Esophagus muscularis mucosa (tissue), 4 donors: ENCODE data around the gene KIF21A. TPM values are rescaled to one million over a fixed set of nuclear protein-coding genes. Genes with fewer than 3 reads are reported as not detected.
"Not testable (repeated sequence)": the region's sequence is repeated elsewhere in the genome, so short reads cannot be mapped to it uniquely, and the experiment has no call there.

Experiments
- DNase-seq: peaks from one replicate; pipeline ENCODE4 v3.0.0-alpha.2; 2017; ENCODE audit errors: extremely low spot score
- H3K27ac ChIP-seq, 4 donors: fragments of 200-600 bp; sonication (generic); replicated peaks in 1 of 4; 1 replicate in 3 of 4; 2 replicates in 1 of 4; pipeline ENCODE4 v1.5.1; 2016 to 2019; ENCODE audit warnings: mild to moderate bottlenecking in 1 of 4
- H3K27me3 ChIP-seq, 4 donors: fragments of 200-600 bp; sonication (generic); one replicate each; pipeline versions ENCODE4 v1.5.1 to v1.6.0; 2016 to 2019
- H3K36me3 ChIP-seq, 4 donors: fragments of 200-600 bp; sonication (generic); one replicate each; pipeline ENCODE4 v1.5.1; 2016 to 2019
- H3K4me1 ChIP-seq, 4 donors: fragments of 200-600 bp; sonication (generic); one replicate each; pipeline ENCODE4 v1.5.1; 2016 to 2019
- H3K4me3 ChIP-seq, 4 donors: fragments of 200-600 bp; sonication (generic); 1 replicate in 2 of 4; 2 replicates in 2 of 4; pipeline ENCODE4 v1.5.1; 2016 to 2019; ENCODE audit warnings: mild to moderate bottlenecking in 4 of 4, moderate library complexity in 1 of 4
- H3K9me3 ChIP-seq, 4 donors: fragments of 200-600 bp; sonication (generic); 1 replicate in 3 of 4; 2 replicates in 1 of 4; pipeline ENCODE4 v1.5.1; 2016 to 2019
- CTCF ChIP-seq, 3 experiments: fragments of 200-600 bp in 2 of 3; fragments of 450-650 bp in 1 of 3; sonication (generic) in 2 of 3; IDR thresholded peaks; one replicate each; pipeline ENCODE4 v1.5.1; 2017 to 2019; ENCODE audit warnings: antibody characterized with exemption in 3 of 3, mild to moderate bottlenecking in 2 of 3, moderate library complexity in 1 of 3
- EP300 ChIP-seq: sonication (generic); formaldehyde crosslinking; IDR thresholded peaks from one replicate; pipeline ENCODE4 v1.6.1; 2017; ENCODE audit warnings: antibody characterized with exemption
- POLR2A ChIP-seq: fragments of 450-650 bp; IDR thresholded peaks from one replicate; pipeline ENCODE4 v1.6.1; 2017; ENCODE audit warnings: antibody characterized with exemption, moderate library complexity, mild to moderate bottlenecking, low read depth
- POLR2AphosphoS5 ChIP-seq, 2 donors: sonication (generic); formaldehyde crosslinking; IDR thresholded peaks; one replicate each; pipeline ENCODE4 v1.6.1; 2017; ENCODE audit warnings: antibody characterized with exemption in 2 of 2
- WGBS: methylation state at CpG from one replicate; pipeline ENCODE4 v1.1.5; 2018; 5-methylcytosine and 5-hydroxymethylcytosine counted together
- intact Hi-C: fragments of 100-400 bp; cut with DNase I; formaldehyde crosslinking; loops from one replicate; pipeline ENCODE4 v1.15.1; 2023
- total RNA-seq, 4 donors: library from RNA; depleted of rRNA; stranded (reverse); fragments of >200 nt; gene quantifications; one replicate each; pipeline versions ENCODE4 v1.1.0 to v1.2.1, GENCODE V29; 2016

The KIF21A gene
- total RNA-seq, 4 donors from 2014 or later, result 9.3 to 17.4 (median 11.1) TPM

DNA sequence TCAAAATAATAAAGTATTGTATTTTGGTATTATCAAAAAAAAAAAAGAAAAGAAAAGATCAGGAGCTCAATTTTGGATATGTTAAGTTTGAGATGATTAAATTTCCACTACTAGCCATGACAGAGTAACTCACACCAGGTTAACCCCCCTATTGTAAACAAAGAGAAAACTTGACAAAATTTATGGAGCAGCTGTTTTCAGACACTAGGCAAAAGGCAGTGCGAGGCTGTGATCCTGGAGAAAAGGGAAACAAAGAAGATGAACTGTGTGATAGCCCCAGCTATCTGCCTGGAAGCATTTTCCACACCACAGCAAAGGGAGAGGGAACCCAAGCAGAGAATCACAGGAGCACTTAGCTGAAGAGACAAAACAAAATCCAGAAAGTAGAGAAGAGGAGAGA, 145.0 kb downstream of the KIF21A start:
- peaks cover 0 to 7% (median 3%) of the 10 kb centered on the region in 4 donors for H3K36me3 ChIP-seq
- no peaks in the 10 kb centered on the region for H3K4me1 ChIP-seq
- H3K27me3 ChIP-seq, result no peaks in the 10 kb centered on the region
- TF ChIP-seq POLR2A (no peak), CTCF (IDR thresholded peaks at IDR 0.05) (no peak), EP300 (no peak), POLR2AphosphoS5 (IDR thresholded peaks at IDR 0.05) (no peak)
- H3K4me3 ChIP-seq, result no peak overlapping the region
- WGBS, result 46% methylated on average over 1 of the region's 1 CpG
- DNase-seq, result no peak
- no peaks in the 10 kb centered on the region for H3K9me3 ChIP-seq
- intact Hi-C loops, result no loop called here
- H3K27ac ChIP-seq, result no peak overlapping the region

DNA sequence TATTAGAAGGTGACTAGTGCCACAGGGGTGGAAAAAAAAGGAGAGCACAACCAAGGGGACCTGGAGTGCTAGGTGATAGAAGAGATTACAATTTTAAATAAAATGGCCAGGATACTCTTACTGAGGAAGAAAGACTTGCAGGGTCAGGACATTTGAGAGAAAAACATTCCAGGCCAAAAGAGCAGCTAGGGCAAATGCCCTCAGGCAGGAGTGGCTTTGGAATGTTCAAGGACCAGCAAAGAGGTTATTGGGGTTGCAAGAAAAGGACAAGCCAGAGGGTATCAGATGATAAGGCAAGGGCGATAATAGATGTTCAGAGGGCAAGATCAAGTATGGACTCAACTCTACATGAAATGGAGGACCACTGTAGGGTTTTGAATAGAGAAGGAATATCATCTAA, 146.4 kb downstream of the KIF21A start:
- DNase-seq, result no peak
- H3K4me3 ChIP-seq, result no peak overlapping the region
- H3K36me3 ChIP-seq, result no peaks in the 10 kb centered on the region
- intact Hi-C loops, result no loop called here
- TF ChIP-seq EP300 (no peak), POLR2AphosphoS5 (IDR thresholded peaks at IDR 0.05) (no peak), POLR2A (no peak), CTCF (IDR thresholded peaks at IDR 0.05) (no peak)
- 80% methylated on average over 1 of the region's 1 CpG for WGBS
- H3K9me3 ChIP-seq, result no peaks in the 10 kb centered on the region
- no peaks in the 10 kb centered on the region for H3K4me1 ChIP-seq
- no peaks in the 10 kb centered on the region for H3K27me3 ChIP-seq
- H3K27ac ChIP-seq, result no peak overlapping the region

DNA sequence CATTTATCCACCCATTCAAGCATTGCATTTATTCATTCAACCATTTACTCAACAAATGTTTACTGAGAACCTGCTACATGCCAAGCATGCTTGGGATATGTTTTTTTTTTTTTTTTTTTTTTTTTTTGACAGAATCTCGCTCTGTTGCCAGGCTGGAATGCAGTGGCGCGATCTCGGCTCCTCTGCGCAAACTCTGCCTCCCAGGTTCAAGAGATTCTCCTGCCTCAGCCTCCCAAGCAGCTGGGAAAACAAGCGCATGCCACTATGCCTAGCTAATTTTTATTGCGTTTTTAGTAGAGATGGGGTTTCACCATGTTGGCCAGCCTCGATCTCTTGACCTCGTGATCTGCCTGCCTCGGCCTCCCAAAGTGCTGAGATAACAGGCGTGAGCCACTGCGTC, 147.3 kb downstream of the KIF21A start:
- H3K4me1 ChIP-seq, DNase-seq, H3K36me3 ChIP-seq, H3K4me3 ChIP-seq, H3K9me3 ChIP-seq, H3K27me3 ChIP-seq, H3K27ac ChIP-seq, intact Hi-C loops: not testable (repeated sequence)
- WGBS, result 97% methylated on average over 9 of the region's 12 CpGs

- Histone ChIP-seq H3K9me3 (no peaks in the 10 kb centered on the region), H3K27ac (no peak overlapping the region), H3K27me3 (no peaks in the 10 kb centered on the region), H3K36me3 (no peaks in the 10 kb centered on the region), H3K4me3 (no peak overlapping the region), H3K4me1 (no peaks in the 10 kb centered on the region)
- intact Hi-C loops, result no loop called here
- TF ChIP-seq POLR2A (no peak), EP300 (no peak), CTCF (IDR thresholded peaks at IDR 0.05) (no peak)
- WGBS, result 76% methylated on average over 2 of the region's 2 CpGs
- DNase-seq, result no peak
Observed at GRCh38 chr12:39294715-39295114, 148.2 kb downstream of the KIF21A start.

GRCh38 chr12:39292125-39292630, 150.7 kb downstream of the KIF21A start:
- H3K4me3 ChIP-seq, result no peak overlapping the region
- WGBS, result 54% methylated on average over 1 of the region's 1 CpG
- no peaks in the 10 kb centered on the region for H3K9me3 ChIP-seq
- DNase-seq, result no peak
- no peaks in the 10 kb centered on the region for H3K4me1 ChIP-seq
- no peak for TF ChIP-seq POLR2A
- TF ChIP-seq POLR2AphosphoS5 (IDR thresholded peaks at IDR 0.05), result no peak
- TF ChIP-seq CTCF (IDR thresholded peaks at IDR 0.05), result no peak
- no peak for TF ChIP-seq EP300
- no peaks in the 10 kb centered on the region for H3K27me3 ChIP-seq
- no peaks in the 10 kb centered on the region for H3K36me3 ChIP-seq
- H3K27ac ChIP-seq, result no peak overlapping the region
- intact Hi-C loops, result no loop called here
